ENCODE measurements around the gene BMPER.

The BMPER gene

GRCh38 chr7:34041707-34042106 lies 136.4 kb downstream of the BMPER start:
- Histone ChIP-seq H3K9me3 (ENCODE audit: control insufficient read depth in 1 of 2, low read length in 2 of 2) (no peaks in the 10 kb centered on the region), H3K4me1 (ENCODE audit: control insufficient read depth in 1 of 2, insufficient read depth in 2 of 2, low read length in 2 of 2) (peaks cover under 1 to 10% of the 10 kb centered on the region in 2 donors), H3K36me3 (ENCODE audit: control insufficient read depth in 1 of 2, insufficient read depth in 2 of 2, low read length in 2 of 2) (no peaks in the 10 kb centered on the region), H3K27me3 (ENCODE audit: low read depth, low read length) (no peaks in the 10 kb centered on the region), H3K27ac (ENCODE audit: low read length) (no peak overlapping the region), H3K4me3 (ENCODE audit: low read depth in 1 of 2, low read length in 2 of 2) (no peak overlapping the region)

- no peaks in the 10 kb centered on the region for H3K9me3 ChIP-seq (ENCODE audit: control insufficient read depth in 1 of 2, low read length in 2 of 2)
- H3K27me3 ChIP-seq (ENCODE audit: low read depth, low read length) = no peaks in the 10 kb centered on the region
- no peaks in the 10 kb centered on the region for H3K36me3 ChIP-seq (ENCODE audit: control insufficient read depth in 1 of 2, insufficient read depth in 2 of 2, low read length in 2 of 2)
- H3K4me3 ChIP-seq (ENCODE audit: low read depth in 1 of 2, low read length in 2 of 2) = no peak overlapping the region
- peaks cover 0 to 10% of the 10 kb centered on the region in 2 donors for H3K4me1 ChIP-seq (ENCODE audit: control insufficient read depth in 1 of 2, insufficient read depth in 2 of 2, low read length in 2 of 2)
- no peak overlapping the region for H3K27ac ChIP-seq (ENCODE audit: low read length)
Measured at GRCh38 chr7:34042406-34042805, 137.1 kb downstream of the BMPER start.

- H3K4me1 ChIP-seq (ENCODE audit: control insufficient read depth in 1 of 2, insufficient read depth in 2 of 2, low read length in 2 of 2) = peaks cover 0 to 6% of the 10 kb centered on the region in 2 donors
- H3K27ac ChIP-seq (ENCODE audit: low read length) = no peak overlapping the region
- H3K4me3 ChIP-seq (ENCODE audit: low read depth in 1 of 2, low read length in 2 of 2) = no peak overlapping the region
- H3K36me3 ChIP-seq (ENCODE audit: control insufficient read depth in 1 of 2, insufficient read depth in 2 of 2, low read length in 2 of 2) = no peaks in the 10 kb centered on the region
- H3K27me3 ChIP-seq (ENCODE audit: low read depth, low read length) = no peaks in the 10 kb centered on the region
- no peaks in the 10 kb centered on the region for H3K9me3 ChIP-seq (ENCODE audit: control insufficient read depth in 1 of 2, low read length in 2 of 2)
Measured at GRCh38 chr7:34043461-34044305, 138.3 kb downstream of the BMPER start.

- H3K4me3 ChIP-seq (ENCODE audit: low read depth in 1 of 2, low read length in 2 of 2) = no peak overlapping the region
- no peaks in the 10 kb centered on the region for H3K27me3 ChIP-seq (ENCODE audit: low read depth, low read length)
- H3K9me3 ChIP-seq (ENCODE audit: control insufficient read depth in 1 of 2, low read length in 2 of 2) = no peaks in the 10 kb centered on the region
- H3K27ac ChIP-seq (ENCODE audit: low read length) = no peak overlapping the region
- no peaks in the 10 kb centered on the region for H3K36me3 ChIP-seq (ENCODE audit: control insufficient read depth in 1 of 2, insufficient read depth in 2 of 2, low read length in 2 of 2)
- H3K4me1 ChIP-seq (ENCODE audit: control insufficient read depth in 1 of 2, insufficient read depth in 2 of 2, low read length in 2 of 2) = peaks cover 0 to under 1% of the 10 kb centered on the region in 2 donors
Measured at GRCh38 chr7:34044306-34044643, 138.9 kb downstream of the BMPER start.

- H3K27me3 ChIP-seq (ENCODE audit: low read depth, low read length) = no peaks in the 10 kb centered on the region
- H3K9me3 ChIP-seq (ENCODE audit: control insufficient read depth in 1 of 2, low read length in 2 of 2) = no peaks in the 10 kb centered on the region
- no peaks in the 10 kb centered on the region for H3K4me1 ChIP-seq (ENCODE audit: control insufficient read depth in 1 of 2, insufficient read depth in 2 of 2, low read length in 2 of 2)
- H3K36me3 ChIP-seq (ENCODE audit: control insufficient read depth in 1 of 2, insufficient read depth in 2 of 2, low read length in 2 of 2) = no peaks in the 10 kb centered on the region
- H3K4me3 ChIP-seq (ENCODE audit: low read depth in 1 of 2, low read length in 2 of 2) = no peak overlapping the region
- H3K27ac ChIP-seq (ENCODE audit: low read length) = no peak overlapping the region
Measured at GRCh38 chr7:34044734-34045353, 139.5 kb downstream of the BMPER start.

- no peaks in the 10 kb centered on the region for H3K9me3 ChIP-seq (ENCODE audit: control insufficient read depth in 1 of 2, low read length in 2 of 2)
- no peaks in the 10 kb centered on the region for H3K27me3 ChIP-seq (ENCODE audit: low read depth, low read length)
- H3K27ac ChIP-seq (ENCODE audit: low read length) = no peak overlapping the region
- no peak overlapping the region for H3K4me3 ChIP-seq (ENCODE audit: low read depth in 1 of 2, low read length in 2 of 2)
- no peaks in the 10 kb centered on the region for H3K4me1 ChIP-seq (ENCODE audit: control insufficient read depth in 1 of 2, insufficient read depth in 2 of 2, low read length in 2 of 2)
- H3K36me3 ChIP-seq (ENCODE audit: control insufficient read depth in 1 of 2, insufficient read depth in 2 of 2, low read length in 2 of 2) = no peaks in the 10 kb centered on the region
Measured at GRCh38 chr7:34048445-34048844, 143.1 kb downstream of the BMPER start.

- Histone ChIP-seq H3K9me3 (ENCODE audit: control insufficient read depth in 1 of 2, low read length in 2 of 2) (no peaks in the 10 kb centered on the region), H3K4me1 (ENCODE audit: control insufficient read depth in 1 of 2, insufficient read depth in 2 of 2, low read length in 2 of 2) (no peaks in the 10 kb centered on the region), H3K4me3 (ENCODE audit: low read depth in 1 of 2, low read length in 2 of 2) (no peak overlapping the region), H3K27me3 (ENCODE audit: low read depth, low read length) (no peaks in the 10 kb centered on the region), H3K36me3 (ENCODE audit: control insufficient read depth in 1 of 2, insufficient read depth in 2 of 2, low read length in 2 of 2) (no peaks in the 10 kb centered on the region), H3K27ac (ENCODE audit: low read length) (no peak overlapping the region)
Measured at GRCh38 chr7:34054075-34054474, 148.7 kb downstream of the BMPER start.

GRCh38 chr7:34057136-34057535 lies 151.8 kb downstream of the BMPER start:
- no peaks in the 10 kb centered on the region for H3K9me3 ChIP-seq (ENCODE audit: control insufficient read depth in 1 of 2, low read length in 2 of 2)
- H3K27me3 ChIP-seq (ENCODE audit: low read depth, low read length) = no peaks in the 10 kb centered on the region
- no peak overlapping the region for H3K4me3 ChIP-seq (ENCODE audit: low read depth in 1 of 2, low read length in 2 of 2)
- no peak overlapping the region for H3K27ac ChIP-seq (ENCODE audit: low read length)
- H3K36me3 ChIP-seq (ENCODE audit: control insufficient read depth in 1 of 2, insufficient read depth in 2 of 2, low read length in 2 of 2) = no peaks in the 10 kb centered on the region
- H3K4me1 ChIP-seq (ENCODE audit: control insufficient read depth in 1 of 2, insufficient read depth in 2 of 2, low read length in 2 of 2) = no peaks in the 10 kb centered on the region

- no peak overlapping the region for H3K27ac ChIP-seq (ENCODE audit: low read length)
Measured at GRCh38 chr7:34057956-34058355, 152.6 kb downstream of the BMPER start.

GRCh38 chr7:34058801-34059135 lies 153.4 kb downstream of the BMPER start:
- Histone ChIP-seq H3K9me3 (ENCODE audit: control insufficient read depth in 1 of 2, low read length in 2 of 2) (no peaks in the 10 kb centered on the region), H3K27me3 (ENCODE audit: low read depth, low read length) (no peaks in the 10 kb centered on the region), H3K4me3 (ENCODE audit: low read depth in 1 of 2, low read length in 2 of 2) (no peak overlapping the region), H3K36me3 (ENCODE audit: control insufficient read depth in 1 of 2, insufficient read depth in 2 of 2, low read length in 2 of 2) (no peaks in the 10 kb centered on the region), H3K4me1 (ENCODE audit: control insufficient read depth in 1 of 2, insufficient read depth in 2 of 2, low read length in 2 of 2) (no peaks in the 10 kb centered on the region), H3K27ac (ENCODE audit: low read length) (no peak overlapping the region)

More at GRCh38 chr7:34057956-34058355, 152.6 kb downstream of the BMPER start:
- H3K27me3 ChIP-seq (ENCODE audit: low read depth, low read length) = no peaks in the 10 kb centered on the region
- no peaks in the 10 kb centered on the region for H3K9me3 ChIP-seq (ENCODE audit: control insufficient read depth in 1 of 2, low read length in 2 of 2)
- H3K36me3 ChIP-seq (ENCODE audit: control insufficient read depth in 1 of 2, insufficient read depth in 2 of 2, low read length in 2 of 2) = no peaks in the 10 kb centered on the region
- H3K4me1 ChIP-seq (ENCODE audit: control insufficient read depth in 1 of 2, insufficient read depth in 2 of 2, low read length in 2 of 2) = no peaks in the 10 kb centered on the region
- H3K4me3 ChIP-seq (ENCODE audit: low read depth in 1 of 2, low read length in 2 of 2) = no peak overlapping the region

- Histone ChIP-seq H3K4me1 (ENCODE audit: control insufficient read depth in 1 of 2, insufficient read depth in 2 of 2, low read length in 2 of 2) (no peaks in the 10 kb centered on the region), H3K36me3 (ENCODE audit: control insufficient read depth in 1 of 2, insufficient read depth in 2 of 2, low read length in 2 of 2) (no peaks in the 10 kb centered on the region), H3K9me3 (ENCODE audit: control insufficient read depth in 1 of 2, low read length in 2 of 2) (no peaks in the 10 kb centered on the region), H3K4me3 (ENCODE audit: low read depth in 1 of 2, low read length in 2 of 2) (no peak overlapping the region), H3K27me3 (ENCODE audit: low read depth, low read length) (no peaks in the 10 kb centered on the region), H3K27ac (ENCODE audit: low read length) (no peak overlapping the region)
Measured at GRCh38 chr7:34059136-34059828, 153.9 kb downstream of the BMPER start.

Data from muscle layer of duodenum (tissue), 2 donors.